Right lung (tissue), 5 donors: ENCODE measurements around the gene CLOCK. TPM values are rescaled to one million over a fixed set of nuclear protein-coding genes. Genes with fewer than 3 reads are reported as not detected.

Experiments used
- DNase-seq, 2 donors: peaks; one replicate each; pipeline ENCODE4 v3.0.0-alpha.2; 2013
- polyA plus RNA-seq, 5 donors: library from polyadenylated mRNA; unstranded; fragments of 120-200 nt; gene quantifications; one replicate each; pipeline versions ENCODE4 v1.2.1 to v1.2.3, GENCODE V29; 2013; ENCODE audit warnings: inconsistent platforms in 1 of 5, low replicate concordance in 1 of 5; ENCODE audit not compliant: insufficient read length in 5 of 5, insufficient read depth in 1 of 5

Gene CLOCK
- polyA plus RNA-seq, 5 donors, result 14.2 to 22.7 (median 20.6) TPM

GRCh38 chr4:55411621-55412020 is 135.1 kb downstream of the CLOCK start:
- no peak for DNase-seq

- DNase-seq, result no peak
Observed at GRCh38 chr4:55410431-55410830, 136.3 kb downstream of the CLOCK start.

- no peak for DNase-seq
Observed at GRCh38 chr4:55409468-55410171, 137.1 kb downstream of the CLOCK start.

GRCh38 chr4:55407764-55408163 is 138.9 kb downstream of the CLOCK start:
- DNase-seq, result no peak

- no peak for DNase-seq
Observed at GRCh38 chr4:55407119-55407518, 139.6 kb downstream of the CLOCK start.

- no peak for DNase-seq
Observed at GRCh38 chr4:55406545-55406944, 140.2 kb downstream of the CLOCK start.

DNA sequence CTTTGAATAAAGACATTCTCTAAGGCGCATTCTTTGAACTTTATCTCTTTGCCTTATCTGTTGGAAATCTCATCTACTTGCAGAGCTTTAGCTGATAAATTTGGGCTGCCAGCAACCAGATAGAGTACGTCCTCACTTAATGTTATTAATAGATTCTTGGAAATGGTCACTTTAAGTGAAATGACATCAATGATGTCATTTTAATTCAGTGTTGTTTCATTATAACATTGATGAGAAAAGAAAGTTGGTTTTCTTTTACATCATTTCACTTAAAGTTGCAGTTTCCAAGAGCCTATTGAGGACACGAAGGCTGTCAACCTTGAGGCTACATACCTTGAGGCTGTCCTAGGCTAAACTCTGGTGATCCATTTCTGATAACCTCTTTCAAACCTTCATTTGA is 141.6 kb downstream of the CLOCK start:
- DNase-seq, result no peak

- no peak for DNase-seq
Observed at GRCh38 chr4:55399581-55399980, 147.1 kb downstream of the CLOCK start.

DNA sequence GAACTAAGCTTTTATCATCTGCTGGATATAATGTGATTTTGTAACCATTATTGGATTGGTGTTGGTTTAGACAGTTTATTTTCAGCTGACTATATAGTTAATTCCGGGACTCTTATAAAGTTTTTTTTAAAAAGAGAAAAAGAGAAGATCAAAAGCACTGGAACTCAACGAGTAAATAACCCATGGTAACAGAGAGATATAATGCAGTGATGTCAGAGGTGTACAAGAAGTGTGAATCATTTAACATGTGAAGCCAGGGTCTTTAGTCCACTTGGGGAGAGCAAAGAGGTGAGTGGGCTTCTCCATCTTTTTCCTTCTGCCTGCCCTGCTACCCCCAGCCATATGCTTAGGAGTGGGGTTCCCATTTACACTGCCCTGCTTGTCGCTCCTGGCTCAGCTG is 147.7 kb downstream of the CLOCK start:
- DNase-seq, result no peak

GRCh38 chr4:55398461-55398860 is 148.2 kb downstream of the CLOCK start:
- no peak for DNase-seq

DNA sequence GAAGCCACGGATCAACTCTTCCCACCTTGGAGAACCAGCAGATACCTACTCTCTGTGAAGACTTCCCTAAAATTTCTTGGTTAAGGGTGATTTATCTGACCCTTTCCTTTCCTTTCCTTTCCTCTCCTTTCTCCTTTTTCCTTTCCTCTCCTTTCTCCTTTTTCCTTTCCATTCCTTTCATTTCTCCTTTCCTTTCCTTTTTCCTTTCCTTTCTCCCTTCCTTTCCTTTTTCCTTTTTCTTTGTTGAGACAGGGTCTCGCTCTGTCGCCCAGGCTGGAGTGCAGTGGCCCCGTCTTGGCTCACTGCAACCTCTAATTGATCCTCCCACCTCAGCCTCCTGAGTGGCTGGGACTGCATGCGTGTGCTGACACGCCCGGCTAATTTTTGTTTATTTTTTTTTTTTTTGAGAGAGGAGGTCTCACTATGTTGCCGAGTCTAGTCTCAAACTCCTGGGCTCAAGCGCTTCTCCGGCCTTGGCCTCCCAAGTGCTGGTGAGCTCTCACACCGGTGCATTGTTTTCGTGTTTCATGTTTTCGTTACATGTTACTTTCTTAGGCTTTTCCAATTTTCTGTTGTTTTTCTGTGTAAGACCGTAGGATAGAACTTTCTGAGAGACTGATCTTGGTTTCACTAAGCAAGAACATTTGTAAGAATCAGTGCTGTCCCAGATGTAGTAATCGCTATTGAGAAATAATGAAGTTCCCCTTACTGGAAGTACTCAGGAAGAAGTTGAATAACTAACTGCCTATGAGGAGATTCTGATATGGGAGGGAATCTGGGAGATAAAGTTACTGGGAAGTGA is 149.0 kb downstream of the CLOCK start:
- DNase-seq, result peak in 1 of 2 donors; percentile 47

DNA sequence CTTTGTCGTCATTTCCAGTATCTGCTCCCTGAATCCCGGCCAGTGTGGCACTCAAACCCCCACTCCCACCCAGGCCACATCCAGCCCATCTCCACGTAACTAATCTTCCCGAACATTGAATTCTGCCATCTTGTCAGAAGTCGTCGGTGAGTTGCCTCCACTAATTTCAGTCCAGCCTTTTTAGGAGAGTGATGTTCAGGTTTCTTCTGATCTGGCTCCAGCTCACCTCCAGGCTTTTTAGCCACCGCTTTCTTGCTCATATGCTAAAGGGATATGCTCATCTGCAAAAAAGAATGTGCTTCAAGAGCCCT is 149.6 kb downstream of the CLOCK start:
- DNase-seq, result no peak

DNA sequence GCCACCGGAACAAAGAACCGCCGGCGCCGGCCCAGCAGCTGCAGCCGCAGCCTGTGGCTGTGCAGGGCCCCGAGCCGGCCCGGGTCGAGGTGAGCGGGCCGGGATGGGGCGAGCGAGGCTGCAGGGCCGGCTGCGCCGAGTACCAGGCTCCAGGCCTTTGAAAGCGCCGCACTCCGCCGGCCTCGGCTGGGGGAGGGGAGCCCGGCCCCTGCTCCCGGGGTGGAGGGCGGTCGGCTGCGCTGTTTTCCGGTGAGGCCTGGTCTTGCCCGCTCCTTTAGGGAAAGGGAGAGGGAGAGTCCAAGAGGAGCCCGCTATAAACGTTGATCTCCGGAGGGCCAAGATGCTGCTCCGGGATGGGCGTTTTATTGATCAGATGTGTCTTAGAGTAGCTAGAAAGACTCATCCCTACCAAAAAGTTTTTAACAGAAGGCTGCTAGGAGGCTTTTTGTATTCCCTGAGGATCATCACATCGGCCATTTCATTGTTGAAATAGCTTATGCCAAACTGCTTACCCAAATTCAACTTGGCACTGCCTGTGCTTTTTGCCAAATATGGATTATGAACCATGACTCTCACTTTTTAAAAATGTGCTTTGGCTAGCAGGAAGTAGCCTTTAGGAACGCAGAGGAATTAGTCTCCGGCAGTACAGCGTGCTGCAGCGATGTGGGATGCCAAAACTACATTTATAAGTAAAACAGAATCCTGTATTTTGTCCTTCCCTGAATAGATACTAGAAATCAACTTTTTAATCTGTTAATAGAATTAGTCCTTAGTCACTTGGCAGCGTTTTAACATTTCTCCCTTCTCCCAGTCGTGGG is 150.2 kb downstream of the CLOCK start:
- peak in 1 of 2 donors; percentile 64 for DNase-seq

GRCh38 chr4:55395529-55396307 is 151.0 kb downstream of the CLOCK start, which contains the start of gene TMEM165:
TMEM165 (plus strand) TSS chr4:55395957; CDS start chr4:55396190, 233 bp downstream.
- peak; percentile 87 to 90 for DNase-seq

DNA sequence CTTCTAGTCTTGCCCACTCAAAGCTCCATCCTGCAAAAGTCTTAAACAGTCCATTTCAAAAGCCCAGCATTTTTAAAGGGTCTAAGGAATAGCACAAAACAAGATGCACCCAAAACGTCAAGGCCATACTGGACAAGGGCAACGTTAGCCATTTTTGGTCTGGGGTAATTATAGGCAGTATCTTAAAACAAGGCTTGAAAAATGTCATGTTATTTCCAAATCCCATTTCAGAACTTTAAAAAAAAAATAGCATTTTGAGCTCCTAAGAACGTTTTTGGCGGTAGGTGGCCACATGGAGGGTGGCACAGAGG is 151.5 kb downstream of the CLOCK start:
- DNase-seq, result no peak

- DNase-seq, result no peak
Observed at GRCh38 chr4:55393461-55394320, 153.0 kb downstream of the CLOCK start.

GRCh38 chr4:55386840-55387239 is 159.9 kb downstream of the CLOCK start:
- DNase-seq, result no peak

DNA sequence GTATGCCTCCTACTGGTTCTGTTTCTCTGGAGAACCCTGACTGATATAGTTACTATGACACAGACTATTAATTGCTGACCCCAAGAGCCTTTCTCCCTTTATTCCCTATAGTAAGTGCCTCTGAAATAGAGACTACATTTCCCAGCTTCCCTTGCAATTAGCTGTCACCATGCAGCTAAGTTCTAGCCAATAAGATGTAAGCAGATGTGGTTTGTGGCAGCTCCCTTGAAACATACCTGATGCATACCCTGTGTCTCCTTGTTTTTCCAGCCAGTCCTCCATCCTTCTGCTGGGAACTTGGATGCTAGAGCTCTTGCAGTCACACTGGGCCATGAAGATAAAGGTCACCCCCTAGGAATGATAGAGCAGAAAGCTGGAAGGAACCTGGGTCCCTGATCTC is 160.6 kb downstream of the CLOCK start:
- no peak for DNase-seq

DNA sequence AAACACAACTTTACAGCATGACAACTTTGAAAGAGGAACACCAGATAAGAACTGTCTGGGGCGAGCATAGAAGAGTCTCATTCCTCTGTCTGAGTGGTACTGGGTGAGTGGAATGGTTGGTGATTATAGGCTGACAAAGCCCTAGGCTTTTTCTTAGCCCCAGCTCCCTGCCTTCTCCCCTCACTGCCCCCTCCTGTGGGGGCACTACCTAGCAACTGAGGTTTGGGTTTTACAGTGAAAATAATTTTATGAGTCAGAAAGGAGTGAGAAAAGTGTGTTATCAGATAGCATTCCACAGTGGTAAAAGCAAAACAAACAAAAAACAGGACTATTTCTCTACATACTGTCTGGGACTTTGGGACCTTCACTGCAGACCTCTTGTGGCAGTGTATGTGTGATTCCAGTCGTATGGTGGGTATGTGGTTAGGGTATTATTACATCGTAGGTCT is 161.5 kb downstream of the CLOCK start:
- DNase-seq, result no peak

DNA sequence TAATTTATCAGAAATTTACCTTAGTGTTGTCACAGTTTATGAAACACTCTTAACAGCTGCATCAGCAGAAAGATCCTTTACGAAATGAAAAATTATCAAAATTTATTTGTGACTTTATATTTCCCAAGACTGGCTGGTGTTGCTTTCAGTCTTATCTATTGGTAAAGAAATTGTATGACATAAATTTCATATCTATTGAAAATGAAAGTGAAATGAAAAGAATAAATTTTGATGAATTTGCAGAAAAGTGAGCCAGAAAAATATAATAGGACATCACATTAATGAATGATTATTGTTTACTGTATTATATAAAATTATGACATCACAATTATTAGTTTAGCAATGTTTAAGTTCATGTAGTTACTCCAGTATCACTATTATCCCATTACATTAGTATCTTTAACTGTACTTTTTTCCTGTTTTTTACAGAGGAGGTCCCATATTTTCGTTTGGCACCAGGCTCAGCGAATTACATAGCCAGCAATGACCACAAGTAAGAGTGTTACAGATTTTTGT is 164.2 kb downstream of the CLOCK start:
- no peak for DNase-seq

DNA sequence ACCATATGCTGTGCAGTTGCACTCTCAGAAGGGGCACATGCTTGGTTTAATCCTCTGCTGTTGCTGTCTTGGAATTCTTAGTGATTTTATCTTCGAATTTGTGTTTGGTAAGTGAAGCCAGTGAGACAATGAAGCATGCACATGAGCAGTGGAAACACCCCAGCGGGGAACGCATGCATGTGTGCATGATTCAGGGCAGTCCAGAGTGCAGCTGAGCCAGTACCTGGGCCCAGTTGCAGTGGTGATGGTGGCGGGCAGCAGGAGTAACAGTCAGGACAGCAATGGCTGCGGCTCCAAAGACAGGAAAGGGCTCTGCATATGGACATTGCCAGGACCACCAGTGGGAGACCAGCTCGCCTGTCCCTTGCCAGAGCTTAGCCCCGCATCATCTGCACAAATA is 165.2 kb downstream of the CLOCK start:
- no peak for DNase-seq
